Activated gamma-delta T cell (primary cell): ENCODE results near the gene SGK1.
"Not testable (repeated sequence)": the region's sequence is repeated elsewhere in the genome, so short reads cannot be mapped to it uniquely, and the experiment has no call there.

Source experiments
- DNase-seq: peaks from one replicate; lab custom pipeline; 2025; lab: John Stamatoyannopoulos, UW

Gene SGK1

DNA sequence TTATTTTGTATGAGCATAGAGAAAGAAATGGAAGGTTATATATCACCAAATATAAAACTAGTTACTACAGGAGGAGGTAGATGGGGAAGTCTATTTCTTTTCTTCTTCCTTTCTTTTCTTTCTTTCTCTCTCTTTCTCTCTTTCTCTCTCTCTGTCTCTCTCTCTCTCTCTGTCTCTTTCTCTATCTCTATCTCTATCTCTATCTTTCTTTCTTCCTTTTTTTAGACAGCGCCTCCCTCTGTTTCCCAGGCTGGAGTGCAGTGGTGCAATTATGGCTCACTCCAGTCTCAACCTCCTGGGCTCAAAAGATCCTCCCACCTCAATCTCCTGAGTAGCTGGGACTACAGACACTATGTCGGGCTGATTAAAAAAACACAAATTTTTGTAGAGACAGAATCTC lies 10.2 kb upstream of the SGK1 start:
- DNase-seq, result no peak

DNA sequence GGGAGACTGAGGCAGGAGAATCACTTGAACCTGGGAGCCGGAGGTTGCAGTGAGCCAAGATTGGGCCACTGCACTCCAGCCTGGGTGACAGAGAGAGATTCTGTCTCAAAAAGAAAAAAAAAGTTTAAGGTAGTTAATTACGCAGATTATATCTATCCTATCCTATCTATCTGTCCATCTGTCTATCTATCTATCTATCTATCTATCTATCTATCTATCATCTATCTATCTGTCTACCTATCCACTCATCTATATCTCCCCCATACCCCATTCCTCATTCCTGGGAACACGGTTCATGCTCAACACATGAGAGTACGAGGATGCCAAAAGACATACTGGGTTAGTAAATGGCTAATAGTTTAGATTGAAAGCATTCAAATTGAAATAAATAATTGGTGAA lies 8.3 kb upstream of the SGK1 start:
- not testable (repeated sequence) for DNase-seq

DNA sequence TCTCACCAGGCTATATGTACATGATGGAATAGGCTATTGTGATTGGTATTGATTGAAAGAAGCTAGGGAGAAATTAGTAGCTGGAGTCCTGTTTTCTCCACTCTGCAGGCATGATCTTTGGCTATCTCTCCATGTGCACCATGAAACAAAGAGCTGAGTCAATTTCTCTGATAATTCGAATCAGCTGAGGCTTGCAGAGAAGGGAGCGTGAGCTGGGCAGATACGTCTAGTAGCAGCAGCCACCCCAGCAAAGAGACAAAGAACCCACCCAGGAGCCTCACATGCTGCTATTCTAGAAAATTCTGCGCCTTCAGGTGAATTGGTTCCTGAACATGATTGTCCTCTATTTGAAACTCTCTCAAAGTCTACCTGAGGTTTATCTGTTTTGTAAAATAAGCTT lies 6.9 kb upstream of the SGK1 start:
- DNase-seq, result no peak

DNA sequence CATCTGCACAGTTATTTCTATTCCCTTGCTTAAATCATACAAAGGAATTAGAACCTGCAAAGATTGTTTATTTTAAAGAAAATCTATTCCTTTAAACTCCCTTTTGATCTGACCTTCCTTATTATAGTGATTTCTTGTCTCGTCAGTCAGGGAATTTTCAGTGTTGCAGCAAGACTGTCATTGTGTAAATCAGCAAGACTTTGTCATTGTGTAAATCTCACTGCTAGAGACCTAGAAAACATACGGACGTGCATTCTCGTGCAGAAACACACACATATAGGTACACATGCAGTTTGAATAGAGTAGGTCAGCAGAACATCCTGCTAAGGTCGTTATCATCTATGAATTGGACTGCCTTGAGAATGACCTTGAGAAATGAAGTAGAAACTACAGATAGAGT lies 6.2 kb upstream of the SGK1 start:
- no peak for DNase-seq

DNA sequence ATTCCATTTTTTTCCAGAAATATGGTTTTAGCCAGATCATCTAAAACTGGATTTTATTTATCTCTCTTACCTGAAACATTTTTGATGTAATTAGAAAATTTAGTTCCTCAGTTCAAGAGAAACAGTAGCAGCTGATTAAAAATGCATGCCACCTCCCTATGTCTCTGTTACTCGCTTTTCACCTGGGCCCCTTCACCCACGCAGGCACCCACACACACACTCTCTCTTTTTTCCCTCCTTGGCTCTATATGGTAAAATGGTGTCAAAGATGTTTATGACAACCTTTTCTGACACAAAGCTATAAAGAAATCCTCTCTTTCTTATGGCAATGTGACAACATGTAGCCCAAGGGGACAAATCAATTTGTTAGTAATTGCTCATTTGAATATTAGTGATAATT lies 5.8 kb upstream of the SGK1 start:
- no peak for DNase-seq

DNA sequence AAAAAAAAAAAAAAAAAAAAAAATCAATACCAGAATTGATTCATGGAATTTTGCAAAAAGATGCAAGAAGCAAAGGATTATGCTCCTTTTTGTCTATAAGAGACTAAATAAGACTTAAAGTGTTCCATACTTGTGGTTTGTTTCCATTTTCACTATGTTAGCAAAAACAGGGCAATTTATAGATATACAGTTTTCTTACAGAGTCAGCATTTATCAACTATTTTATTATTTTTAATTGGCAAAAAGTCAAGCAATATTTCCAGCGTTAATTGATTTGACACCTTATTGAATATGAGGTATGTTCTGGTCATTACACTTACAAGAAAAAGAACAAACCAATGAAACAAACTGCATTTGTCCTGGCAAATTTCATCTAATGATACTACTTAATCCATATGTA lies 5.4 kb upstream of the SGK1 start:
- no peak for DNase-seq

DNA sequence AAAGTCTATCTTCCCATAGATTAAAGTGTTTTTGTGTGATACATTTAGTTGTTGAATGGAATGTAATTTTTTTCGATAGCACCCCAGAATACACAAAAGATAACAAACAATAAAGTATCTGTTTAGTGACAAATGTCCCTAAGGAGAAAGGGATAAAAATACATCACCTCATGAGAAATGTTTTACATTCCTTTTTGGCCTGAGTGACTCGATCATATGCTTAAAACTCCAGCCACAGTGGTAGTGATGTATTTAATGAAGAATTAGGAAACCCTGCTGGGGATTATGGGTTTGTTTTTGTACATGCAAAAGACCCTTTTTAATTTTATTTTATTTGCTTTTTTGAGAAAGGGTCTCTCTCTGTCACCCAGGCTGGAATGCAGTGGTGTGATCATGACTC lies 4.3 kb upstream of the SGK1 start:
- no peak for DNase-seq

DNA sequence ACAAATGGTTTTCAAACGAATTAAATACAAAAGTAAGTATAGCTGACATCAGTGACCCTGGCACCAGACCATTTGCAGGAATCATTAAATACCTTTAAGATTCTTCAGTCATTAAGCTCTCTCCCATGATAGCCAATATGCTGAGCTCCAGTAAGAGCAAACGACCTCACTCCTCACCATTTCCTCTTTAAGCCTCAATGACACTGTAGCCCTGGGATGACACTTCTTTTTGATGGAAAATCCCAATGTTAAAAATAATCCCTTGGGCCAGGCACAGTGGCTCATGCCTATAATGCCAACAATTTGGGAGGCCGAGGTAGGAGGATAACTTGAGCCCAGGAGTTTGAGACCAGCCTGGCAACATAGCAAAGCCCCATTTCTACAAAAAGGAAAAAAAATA lies 3.3 kb upstream of the SGK1 start:
- no peak for DNase-seq

DNA sequence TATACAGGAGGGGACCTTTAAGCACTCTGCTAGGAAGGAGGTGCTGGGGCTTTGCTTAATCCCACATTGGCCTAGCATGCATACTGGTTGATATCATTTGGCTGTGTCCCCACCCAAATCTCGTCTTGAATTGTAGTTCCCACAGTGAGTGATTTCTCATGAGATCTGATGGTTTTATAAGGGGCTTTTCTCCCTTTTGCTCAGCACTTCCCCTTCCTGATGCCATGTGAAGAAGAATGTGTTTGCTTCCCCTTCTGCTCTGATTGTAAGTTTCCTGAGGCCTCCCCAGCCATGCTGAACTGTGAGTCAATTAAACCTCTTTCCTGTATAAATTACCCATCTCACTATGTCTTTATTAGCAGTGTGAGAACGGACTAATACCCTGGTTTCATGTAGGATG lies 1.8 kb upstream of the SGK1 start:
- DNase-seq, result not testable (repeated sequence)

DNA sequence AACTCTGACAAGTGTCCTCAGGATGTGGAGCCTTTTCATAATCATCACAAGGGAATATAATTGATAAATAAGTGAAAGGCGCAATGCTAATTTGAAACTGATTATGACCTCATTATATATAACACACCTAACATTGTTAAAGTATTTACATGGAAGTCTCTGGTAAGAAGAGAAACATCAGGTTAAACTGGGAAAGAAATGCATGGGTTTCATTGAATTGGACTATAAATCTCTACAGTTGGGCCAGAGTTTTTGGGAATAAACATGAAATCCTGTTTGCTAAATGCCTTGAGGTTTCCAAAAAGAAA lies 1.0 kb upstream of the SGK1 start:
- no peak for DNase-seq

DNA sequence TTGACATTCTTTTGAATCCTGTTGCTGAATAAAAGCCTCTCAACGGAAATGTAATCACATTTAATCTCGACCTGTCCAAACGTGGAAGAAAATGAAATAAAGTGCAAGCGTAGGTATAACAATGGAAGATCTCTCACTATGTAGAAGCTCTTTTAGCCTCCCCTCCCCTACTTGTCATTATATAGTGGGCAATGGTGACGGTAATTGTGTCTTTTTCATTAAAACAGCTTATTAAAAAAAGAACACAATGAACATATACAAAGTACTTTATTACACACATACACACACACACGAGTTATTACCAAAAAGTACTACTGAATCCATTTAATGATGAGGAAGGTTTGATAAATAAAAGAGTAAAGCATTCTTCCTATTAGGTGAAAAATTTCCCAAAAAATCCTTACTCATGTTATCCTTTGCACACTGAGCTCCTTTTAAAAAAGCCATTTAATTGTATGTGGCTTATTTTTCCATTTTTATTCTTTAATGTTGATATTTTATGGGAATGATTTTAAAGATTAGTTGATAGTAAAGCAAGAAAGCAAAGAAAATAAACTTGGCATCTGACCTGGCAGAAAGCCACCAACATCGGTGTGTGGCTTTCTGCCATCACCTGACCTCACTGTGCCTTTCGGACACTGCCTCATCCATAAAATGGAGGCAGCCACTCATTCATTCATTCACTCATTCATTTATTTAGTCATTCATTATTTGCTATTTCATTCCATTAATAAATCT lies 493 bp upstream of the SGK1 start:
- no peak for DNase-seq

DNA sequence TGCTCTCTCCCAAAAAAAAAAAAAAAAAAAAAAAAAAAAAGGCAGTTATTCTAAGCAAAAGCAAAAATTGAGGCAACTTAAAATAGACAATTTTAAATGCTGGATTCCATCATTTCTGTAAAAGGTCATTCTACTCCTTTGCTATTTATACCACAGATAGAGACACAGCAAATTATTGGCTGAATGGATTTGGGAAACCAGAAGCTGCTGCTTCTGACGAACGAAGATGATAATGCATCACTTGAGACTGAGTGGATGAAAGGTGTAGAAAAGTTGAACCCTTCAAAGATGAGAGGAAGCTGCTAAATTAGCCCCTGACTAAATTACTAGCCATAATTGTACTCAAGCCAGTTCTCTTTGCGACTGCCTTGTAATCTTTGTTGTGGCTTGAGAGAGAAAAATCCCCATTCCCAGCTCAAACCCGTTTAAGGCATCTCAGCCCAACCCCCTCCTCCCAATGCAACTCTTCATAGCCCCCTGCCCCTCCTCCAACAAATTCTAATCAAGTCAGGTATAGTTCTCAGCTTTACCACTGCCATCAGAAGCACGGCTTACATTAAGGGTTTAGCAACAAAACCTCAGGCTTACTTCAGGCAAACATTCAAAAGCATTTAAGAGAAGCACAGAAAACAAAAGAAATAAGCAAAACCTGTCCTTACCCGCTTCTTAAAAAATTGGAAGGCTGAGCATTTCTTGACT lies 1.0 kb downstream of the SGK1 start:
- DNase-seq, result no peak

DNA sequence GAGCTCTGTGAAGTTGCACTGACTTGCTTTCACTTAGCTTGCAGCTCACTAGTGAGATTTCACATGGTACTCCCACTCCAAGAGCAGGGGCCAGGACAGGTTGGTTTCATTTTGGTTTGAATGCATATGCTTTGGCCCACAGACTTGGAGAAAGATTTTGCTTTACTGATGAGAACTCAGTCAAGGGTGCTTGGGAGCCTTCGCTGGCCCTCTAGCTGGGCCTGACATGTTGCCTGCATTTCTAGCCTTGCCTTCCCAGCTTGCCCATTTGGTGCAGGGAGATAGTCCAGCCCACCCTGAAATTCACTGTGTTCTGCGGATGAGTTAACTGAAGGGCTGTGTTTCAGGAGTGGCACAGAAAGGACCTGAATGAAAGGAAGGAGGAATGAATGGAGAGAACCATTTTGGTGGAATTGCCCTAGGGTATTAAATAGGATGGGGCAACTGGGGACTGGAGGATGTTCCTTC lies 1.9 kb downstream of the SGK1 start:
- DNase-seq, result no peak

DNA sequence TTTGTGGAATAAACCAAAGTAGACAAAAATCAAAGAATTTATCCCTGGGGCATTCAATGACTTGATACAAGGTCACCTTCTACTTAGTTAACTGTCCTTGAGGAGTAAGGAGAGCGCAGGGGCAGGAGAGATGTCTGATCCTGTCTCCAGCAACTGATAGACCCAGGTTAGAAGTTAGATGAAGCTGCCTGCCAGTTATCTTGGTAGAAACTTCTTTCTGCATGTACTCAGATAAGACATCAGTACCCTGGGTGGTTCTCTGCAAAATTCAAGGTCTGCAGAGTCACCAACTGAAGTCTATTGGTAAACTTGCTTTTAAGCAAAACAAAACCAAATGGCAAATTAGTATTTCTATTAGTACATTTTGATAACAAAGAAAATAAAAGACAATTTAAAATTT lies 2.7 kb downstream of the SGK1 start:
- DNase-seq, result no peak

DNA sequence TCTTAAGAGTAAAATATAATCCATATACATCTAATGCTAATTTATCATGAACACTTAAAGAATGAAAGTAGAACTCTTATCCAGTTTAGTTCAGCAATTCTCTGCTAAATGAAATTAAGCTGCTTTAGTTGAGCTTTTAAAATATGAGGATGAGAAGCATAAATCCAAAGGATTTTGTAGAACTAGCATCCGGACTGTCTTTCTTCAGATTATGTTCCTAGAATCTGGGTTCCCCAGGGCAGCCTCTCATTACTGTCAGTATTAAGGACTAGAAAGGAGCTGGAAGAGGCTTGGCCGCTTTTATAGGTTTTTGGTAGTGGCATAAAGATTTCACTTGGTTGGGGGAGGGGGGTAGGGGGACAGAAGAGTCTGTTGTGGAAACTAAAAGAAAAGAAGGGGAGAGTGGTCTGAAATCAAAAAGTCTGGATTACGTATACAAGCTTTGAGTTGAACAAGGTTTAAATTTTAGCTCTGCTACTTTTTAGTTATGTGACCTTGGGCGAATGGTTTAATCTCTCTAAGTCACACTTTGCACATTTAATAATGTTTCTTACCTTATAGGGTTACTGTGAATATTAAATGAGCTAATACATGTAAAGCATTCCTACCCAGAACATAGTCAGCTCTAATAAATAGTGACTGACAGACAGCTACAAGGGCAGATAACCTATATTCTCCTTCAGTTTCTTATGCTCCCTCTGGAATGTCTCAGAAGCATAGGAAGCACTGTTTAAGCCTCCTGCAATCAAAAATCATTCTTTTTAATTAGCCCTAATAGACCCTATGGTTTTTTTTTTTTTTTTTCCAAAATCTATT lies 3.7 kb downstream of the SGK1 start:
- no peak for DNase-seq

DNA sequence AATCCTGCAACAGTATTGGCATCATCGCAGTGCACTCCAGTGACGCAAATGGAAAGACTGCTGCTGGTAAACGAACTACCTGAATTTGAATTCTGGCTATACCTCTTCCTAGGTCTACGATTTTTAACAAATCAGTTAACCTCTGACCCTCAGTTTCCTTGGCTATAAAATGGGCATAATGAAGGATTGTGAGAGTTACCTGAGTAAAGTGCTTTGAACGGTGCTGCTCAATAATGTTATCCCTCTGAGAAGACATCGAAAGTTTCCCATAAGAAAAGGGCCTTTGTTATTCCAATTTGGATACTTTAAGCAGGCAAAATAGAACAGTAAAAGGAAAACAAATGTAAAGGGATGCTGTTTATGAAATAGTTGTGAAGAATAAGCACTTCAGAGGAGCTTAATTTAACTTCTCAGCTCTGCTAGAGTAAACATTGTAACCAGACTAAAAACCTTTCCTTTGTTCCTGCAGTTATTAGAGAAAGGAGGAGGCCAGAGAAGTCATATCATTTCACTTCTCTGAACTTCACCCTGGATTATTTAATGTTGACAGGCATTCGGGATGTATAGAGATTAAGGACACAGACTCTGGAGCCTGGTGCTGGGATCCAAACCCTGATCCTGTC lies 5.8 kb downstream of the SGK1 start:
- no peak for DNase-seq

DNA sequence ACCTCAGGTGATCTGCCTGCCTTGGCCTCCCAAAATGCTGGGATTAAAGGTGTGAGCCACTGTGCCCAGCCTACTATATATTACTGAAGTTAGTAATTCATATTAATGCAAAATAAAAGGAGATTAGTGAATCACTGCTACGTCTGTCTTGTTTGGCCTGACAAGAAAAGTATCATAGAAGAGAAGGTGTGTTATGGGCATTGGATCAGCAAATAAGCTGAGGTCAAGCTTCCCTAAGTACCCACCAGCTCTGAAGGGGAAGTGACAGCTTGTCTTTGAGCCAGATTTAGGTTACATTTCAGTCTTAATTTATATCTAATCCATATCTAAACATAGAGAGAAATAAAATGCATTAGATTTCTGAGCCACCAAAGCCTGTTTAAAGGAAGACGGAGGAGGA lies 7.1 kb downstream of the SGK1 start:
- DNase-seq, result no peak

DNA sequence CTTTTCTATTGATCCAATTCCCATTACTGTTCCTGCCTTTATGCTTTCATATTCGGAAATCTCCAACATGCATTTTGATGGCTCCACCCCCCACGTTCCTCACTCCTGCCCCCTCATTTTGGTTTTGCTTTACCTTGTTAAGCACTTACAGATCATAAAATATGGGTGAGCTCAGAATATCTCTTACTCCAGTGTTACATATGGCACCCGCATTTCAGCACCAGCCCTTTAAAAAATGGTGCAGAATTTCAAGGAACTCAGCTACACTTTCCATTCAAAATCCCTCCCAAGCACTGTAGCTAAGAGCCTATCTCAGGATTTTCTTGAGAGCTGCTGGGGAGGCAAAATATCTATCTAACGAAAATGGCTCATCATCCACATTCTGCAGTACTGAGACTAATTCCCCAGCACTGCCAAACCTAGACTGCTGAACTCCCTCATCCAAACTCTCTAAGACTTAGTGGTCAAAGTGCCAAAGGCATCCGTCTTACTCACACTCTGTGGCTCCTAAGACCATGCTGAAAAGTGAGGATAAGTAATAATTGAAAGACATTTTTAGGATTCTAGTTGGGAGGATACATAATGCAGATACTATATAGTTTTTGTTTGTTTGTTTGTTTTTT lies 7.8 kb downstream of the SGK1 start:
- no peak for DNase-seq

DNA sequence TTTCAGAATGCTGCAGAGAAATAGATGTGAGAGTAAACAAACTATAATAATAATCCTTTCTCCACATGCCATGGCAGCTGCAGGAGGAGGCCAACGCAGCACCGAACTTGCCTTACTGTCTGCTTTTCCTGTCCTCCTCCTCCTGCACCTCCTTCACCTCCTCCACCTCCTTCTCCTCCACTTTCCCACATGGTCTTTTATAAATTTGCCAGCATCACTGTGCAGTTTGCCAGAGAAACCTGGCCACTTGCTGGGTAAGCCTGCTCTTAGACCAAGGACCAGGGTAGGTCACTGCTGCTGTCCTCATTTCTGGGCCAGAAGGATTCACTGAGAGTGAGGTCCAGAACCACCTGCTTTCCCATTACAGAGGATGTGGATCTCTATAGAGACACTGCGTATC lies 8.7 kb downstream of the SGK1 start:
- no peak for DNase-seq

DNA sequence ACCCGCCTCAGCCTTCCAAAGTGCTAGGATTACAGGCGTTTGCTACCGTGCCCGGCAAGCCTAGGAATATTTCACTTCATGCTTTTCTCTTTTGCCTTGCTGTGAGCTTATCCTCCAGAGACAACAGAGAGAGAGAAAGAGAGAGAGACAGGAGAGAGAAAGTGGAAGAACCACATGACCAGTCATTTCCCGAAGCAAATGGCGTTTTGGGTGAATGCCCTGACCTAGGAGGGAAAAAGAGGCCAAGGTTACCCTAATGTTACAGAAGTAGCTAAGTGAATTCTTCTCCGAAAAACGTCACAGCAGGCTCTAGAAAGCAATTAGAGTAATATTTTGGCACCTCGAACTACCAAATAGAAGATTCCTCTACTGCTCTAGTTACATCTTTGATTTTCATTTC lies 9.1 kb downstream of the SGK1 start:
- no peak for DNase-seq

DNA sequence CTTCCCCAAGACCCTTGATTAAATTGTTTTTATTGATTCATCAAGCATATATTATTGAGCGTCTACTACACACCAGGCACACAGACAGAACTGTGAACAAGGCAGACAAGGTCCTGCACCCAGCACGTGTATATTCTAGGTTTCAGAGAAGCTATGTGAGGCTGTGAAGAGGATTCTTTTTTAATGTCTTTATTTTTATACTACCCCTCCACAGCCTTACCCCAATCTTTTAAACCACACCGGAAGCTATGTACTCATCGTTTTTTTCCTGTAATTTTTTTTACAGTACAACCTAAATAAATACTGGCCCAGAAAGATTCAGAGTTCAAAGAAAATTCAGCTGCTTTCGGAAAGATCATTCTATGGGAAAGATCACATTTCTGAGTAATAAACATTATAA lies 10.0 kb downstream of the SGK1 start:
- no peak for DNase-seq

DNA sequence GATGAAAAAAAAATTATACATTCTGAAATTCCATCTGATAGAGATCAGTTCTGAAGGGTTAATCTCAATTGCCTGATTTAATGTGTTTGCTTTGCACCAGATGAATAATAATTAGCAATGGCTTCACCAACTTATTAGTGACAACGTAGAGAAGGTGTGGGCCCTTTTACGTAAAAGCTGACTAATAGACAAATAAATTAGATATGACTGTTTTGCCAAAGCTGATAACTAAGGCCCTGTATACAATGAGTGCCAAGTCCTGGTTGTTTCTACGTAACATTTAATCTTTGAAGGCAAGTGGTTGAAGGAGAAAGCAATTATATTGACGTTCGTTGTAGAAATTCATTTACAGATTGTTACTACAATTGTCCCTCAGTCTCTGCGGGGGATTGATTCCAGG lies 10.8 kb downstream of the SGK1 start:
- no peak for DNase-seq
